ENCODE measurements around the gene PTN.
"Not testable (repeated sequence)": the region's sequence is repeated elsewhere in the genome, so short reads cannot be mapped to it uniquely, and the experiment has no call there.

The PTN gene

GRCh38 chr7:137283153-137283552 lies 60.4 kb downstream of the PTN start:
- TF ChIP-seq CTCF (IDR thresholded peaks at IDR 0.05; ENCODE audit: low read depth, low read length, missing control alignments): no peak
- H3K4me3 ChIP-seq (ENCODE audit: low read depth, low read length): no peak overlapping the region
- in situ Hi-C loops (cut with HindIII; ENCODE audit: low sequenced_read_pairs): no loop called here
- DNase-seq (ENCODE audit: low read depth): no peak

GRCh38 chr7:137282043-137282442 lies 61.5 kb downstream of the PTN start:
- no peak overlapping the region for H3K4me3 ChIP-seq (ENCODE audit: low read depth, low read length)
- TF ChIP-seq CTCF (IDR thresholded peaks at IDR 0.05; ENCODE audit: low read depth, low read length, missing control alignments): no peak
- in situ Hi-C loops (cut with HindIII; ENCODE audit: low sequenced_read_pairs): no loop called here
- DNase-seq (ENCODE audit: low read depth): no peak

GRCh38 chr7:137276189-137276588 lies 67.3 kb downstream of the PTN start:
- no peak overlapping the region for H3K4me3 ChIP-seq (ENCODE audit: low read depth, low read length)
- TF ChIP-seq CTCF (IDR thresholded peaks at IDR 0.05; ENCODE audit: low read depth, low read length, missing control alignments): no peak
- in situ Hi-C loops (cut with HindIII; ENCODE audit: low sequenced_read_pairs): no loop called here
- no peak for DNase-seq (ENCODE audit: low read depth)

GRCh38 chr7:137272249-137272648 lies 71.3 kb downstream of the PTN start:
- in situ Hi-C loops (cut with HindIII; ENCODE audit: low sequenced_read_pairs): no loop called here
- no peak for DNase-seq (ENCODE audit: low read depth)
- H3K4me3 ChIP-seq (ENCODE audit: low read depth, low read length): no peak overlapping the region
- no peak for TF ChIP-seq CTCF (IDR thresholded peaks at IDR 0.05; ENCODE audit: low read depth, low read length, missing control alignments)

- no peak for DNase-seq (ENCODE audit: low read depth)
- TF ChIP-seq CTCF (IDR thresholded peaks at IDR 0.05; ENCODE audit: low read depth, low read length, missing control alignments): no peak
- in situ Hi-C loops (cut with HindIII; ENCODE audit: low sequenced_read_pairs): no loop called here
- no peak overlapping the region for H3K4me3 ChIP-seq (ENCODE audit: low read depth, low read length)
Observed at GRCh38 chr7:137269240-137269639, 74.3 kb downstream of the PTN start.

- in situ Hi-C loops (cut with HindIII; ENCODE audit: low sequenced_read_pairs); DNase-seq (ENCODE audit: low read depth): not testable (repeated sequence)
Observed at GRCh38 chr7:137268001-137268865, 75.3 kb downstream of the PTN start.

GRCh38 chr7:137266764-137267163 lies 76.8 kb downstream of the PTN start:
- no peak for DNase-seq (ENCODE audit: low read depth)
- TF ChIP-seq CTCF (IDR thresholded peaks at IDR 0.05; ENCODE audit: low read depth, low read length, missing control alignments): no peak
- in situ Hi-C loops (cut with HindIII; ENCODE audit: low sequenced_read_pairs): no loop called here
- no peak overlapping the region for H3K4me3 ChIP-seq (ENCODE audit: low read depth, low read length)

More at GRCh38 chr7:137268001-137268865, 75.3 kb downstream of the PTN start:
- H3K4me3 ChIP-seq (ENCODE audit: low read depth, low read length): not testable (repeated sequence)

- in situ Hi-C loops (cut with HindIII; ENCODE audit: low sequenced_read_pairs); H3K4me3 ChIP-seq (ENCODE audit: low read depth, low read length); DNase-seq (ENCODE audit: low read depth): not testable (repeated sequence)
Observed at GRCh38 chr7:137265480-137265879, 78.1 kb downstream of the PTN start.
